ENCODE results near the gene MBD3.

- TF ChIP-seq CTCF (IDR thresholded peaks at IDR 0.05) (no peak), POLR2A (IDR thresholded peaks at IDR 0.05) (no peak)
These were observed 52.2 kb downstream of the MBD3 start for GRCh38 chr19:1540365-1540925.
